ENCODE data around the gene PROSER1. TPM values are rescaled to one million over a fixed set of nuclear protein-coding genes. Genes with fewer than 3 reads are reported as not detected.

PROSER1 gene
- polyA plus RNA-seq, 1 donor = 54.2 TPM

Other genes with a start within 250 kb of the PROSER1 start
- not detected for gene STOML3, start 47.3 kb downstream of the PROSER1 start, polyA plus RNA-seq (ENCODE audit: insufficient read length)
- 88.7 TPM for gene NHLRC3, start 367 bp upstream of the PROSER1 start, polyA plus RNA-seq (ENCODE audit: insufficient read length)

Measured in left kidney (tissue), 1 donor.